Liver (tissue), 9 donors: Measurements from ENCODE around the gene CNOT4. TPM values are rescaled to one million over a fixed set of nuclear protein-coding genes. Genes with fewer than 3 reads are reported as not detected.

Source experiments
- DNase-seq: peaks from one replicate; pipeline ENCODE4 v3.0.0-alpha.2; 2017; ENCODE audit warnings: low spot score
- H3K27ac ChIP-seq, 2 donors: one replicate each; pipeline ENCODE4 v1.7.0; 2013; ENCODE audit warnings: inconsistent platforms in 2 of 2, low read length in 2 of 2, control low read depth in 1 of 2, low read depth in 1 of 2, mild to moderate bottlenecking in 1 of 2
- H3K27me3 ChIP-seq, 4 donors: one replicate each; pipeline versions ENCODE4 v1.6.1 to v1.7.0; 2013; ENCODE audit warnings: low read length in 3 of 4, inconsistent platforms in 1 of 4, mild to moderate bottlenecking in 1 of 4, moderate library complexity in 1 of 4; ENCODE audit not compliant: control insufficient read depth in 4 of 4, insufficient read depth in 4 of 4
- H3K36me3 ChIP-seq, 4 donors: one replicate each; pipeline versions ENCODE4 v1.6.1 to v1.7.0; 2013; ENCODE audit warnings: low read length in 3 of 4, mild to moderate bottlenecking in 3 of 4, low read depth in 1 of 4, moderate library complexity in 1 of 4; ENCODE audit not compliant: control insufficient read depth in 4 of 4, insufficient read depth in 3 of 4
- H3K4me1 ChIP-seq, 4 donors: one replicate each; pipeline versions ENCODE4 v1.6.1 to v1.7.0; 2013; ENCODE audit warnings: low read length in 3 of 4, mild to moderate bottlenecking in 3 of 4, moderate library complexity in 1 of 4; ENCODE audit not compliant: control insufficient read depth in 4 of 4, insufficient read depth in 4 of 4
- H3K4me3 ChIP-seq, 3 donors: one replicate each; pipeline versions ENCODE4 v1.6.1 to v1.7.0; 2013; ENCODE audit warnings: low read length in 3 of 3, control low read depth in 1 of 3, low read depth in 1 of 3, mild to moderate bottlenecking in 1 of 3
- H3K9ac ChIP-seq, 2 donors: one replicate each; pipeline ENCODE4 v1.7.0; 2013; ENCODE audit warnings: low read length in 2 of 2, mild to moderate bottlenecking in 2 of 2, moderate library complexity in 2 of 2, control low read depth in 1 of 2, low read depth in 1 of 2
- H3K9me3 ChIP-seq, 4 donors: one replicate each; pipeline versions ENCODE4 v1.6.1 to v1.7.0; 2013; ENCODE audit warnings: low read length in 3 of 4; ENCODE audit not compliant: control insufficient read depth in 4 of 4
- ATF3 ChIP-seq: IDR thresholded peaks from 2 replicates; pipeline ENCODE4 v1.6.1; 2016; ENCODE audit warnings: antibody characterized with exemption
- CTCF ChIP-seq: fragments of 150-350 bp; IDR thresholded peaks from 2 replicates; pipeline ENCODE4 v1.5.1; 2017; ENCODE audit warnings: improper control_type of control experiment, low read depth, low read length; ENCODE audit not compliant: missing input control
- EGR1 ChIP-seq, 2 donors: IDR thresholded peaks; 2 replicates each; pipeline ENCODE4 v1.6.1; 2016 to 2018; ENCODE audit warnings: antibody characterized with exemption in 2 of 2, low read depth in 2 of 2
- FOXA1 ChIP-seq: IDR thresholded peaks from 2 replicates; pipeline ENCODE4 v1.6.1; 2016; ENCODE audit warnings: antibody characterized with exemption
- FOXA2 ChIP-seq: IDR thresholded peaks from 2 replicates; pipeline ENCODE4 v1.6.1; 2016; ENCODE audit warnings: antibody characterized with exemption
- GABPA ChIP-seq, 2 donors: IDR thresholded peaks in 1 of 2; conservative IDR thresholded peaks in 1 of 2; 2 replicates each; pipeline ENCODE4 v1.6.1; 2016; ENCODE audit warnings: antibody characterized with exemption in 2 of 2, mild to moderate bottlenecking in 1 of 2, moderate library complexity in 1 of 2
- HNF4A ChIP-seq, 2 donors: conservative IDR thresholded peaks; 2 replicates each; pipeline ENCODE4 v1.6.1; 2016; ENCODE audit warnings: antibody characterized with exemption in 2 of 2, mild to moderate bottlenecking in 2 of 2
- HNF4G ChIP-seq: IDR thresholded peaks from 2 replicates; pipeline ENCODE4 v1.6.1; 2016; ENCODE audit warnings: antibody characterized with exemption
- JUND ChIP-seq, 2 donors: IDR thresholded peaks; 2 replicates each; pipeline ENCODE4 v1.6.1; 2016; ENCODE audit warnings: antibody characterized with exemption in 2 of 2
- MAX ChIP-seq: IDR thresholded peaks from 2 replicates; pipeline ENCODE4 v1.6.1; 2016; ENCODE audit warnings: antibody characterized with exemption
- NR2F2 ChIP-seq: IDR thresholded peaks from 2 replicates; pipeline ENCODE4 v1.6.1; 2016; ENCODE audit warnings: antibody characterized with exemption
- RAD21 ChIP-seq, 2 donors: IDR thresholded peaks; 2 replicates each; pipeline ENCODE4 v1.6.1; 2016; ENCODE audit warnings: antibody characterized with exemption in 2 of 2, mild to moderate bottlenecking in 2 of 2
- REST ChIP-seq: IDR thresholded peaks from 2 replicates; pipeline ENCODE4 v1.6.1; 2016; ENCODE audit warnings: antibody characterized with exemption, mild to moderate bottlenecking
- RXRA ChIP-seq, 2 donors: IDR thresholded peaks; 2 replicates each; pipeline ENCODE4 v1.6.1; 2017 to 2018; ENCODE audit warnings: antibody characterized with exemption in 2 of 2, mild to moderate bottlenecking in 1 of 2
- SP1 ChIP-seq: IDR thresholded peaks from 2 replicates; pipeline ENCODE4 v1.6.1; 2018; ENCODE audit warnings: antibody characterized with exemption, mild to moderate bottlenecking
- TAF1 ChIP-seq: conservative IDR thresholded peaks from 2 replicates; pipeline ENCODE4 v1.6.1; 2016; ENCODE audit warnings: antibody characterized with exemption, mild to moderate bottlenecking
- YY1 ChIP-seq: IDR thresholded peaks from 2 replicates; pipeline ENCODE4 v1.6.1; 2016; ENCODE audit warnings: antibody characterized with exemption, mild to moderate bottlenecking
- ZBTB33 ChIP-seq: IDR thresholded peaks from 2 replicates; pipeline ENCODE4 v1.6.1; 2016; ENCODE audit warnings: antibody characterized with exemption
- WGBS: extraction: QIAGEN DNeasy Blood & Tissue Kit; methylation state at CpG from one replicate; pipeline ENCODE4 v1.1.7; 2013; 5-methylcytosine and 5-hydroxymethylcytosine counted together
- polyA plus RNA-seq, 2 donors: library from polyadenylated mRNA; stranded (reverse) in 1 of 2; unstranded in 1 of 2; fragments of 200-250 nt in 1 of 2; fragments of >200 nt in 1 of 2; fragmentation: Nextera tagmentation in 1 of 2; extraction: Ambion mirVana in 1 of 2; gene quantifications; one replicate each; pipeline versions ENCODE4 v1.2.1 to v1.2.3, GENCODE V29; 2013 to 2015
- total RNA-seq, 2 donors: library from RNA; depleted of rRNA; stranded (reverse); fragments of >200 nt; gene quantifications; one replicate each; pipeline ENCODE4 v1.2.3, GENCODE V29; 2014
- donor health status: healthy.
- donor health status: healthy.
- donor health status: healthy.
- donor health status: healthy.
- donor health status: healthy.

The CNOT4 gene
- total and polyA plus RNA-seq, 4 donors = 3.7 to 11.1 (median 8.6) TPM

- DNase-seq = peak; percentile 60
- peak overlapping the region; percentile 77 to 98 (median 90) for H3K4me3 ChIP-seq
- peaks cover 1 to 15% (median 9%) of the 10 kb centered on the region in 4 donors for H3K4me1 ChIP-seq
- H3K36me3 ChIP-seq = no peaks in the 10 kb centered on the region
- peak overlapping the region; percentile 92 to 93 for H3K27ac ChIP-seq
- H3K9ac ChIP-seq = peak overlapping the region; percentile 61 to 85
- TF ChIP-seq YY1 (no peak), RAD21 (IDR thresholded peaks at IDR 0.05) (peak; percentile 73 to 76), HNF4G (no peak), MAX (no peak), ATF3 (no peak), CTCF (peak; percentile 46), FOXA1 (no peak)
- WGBS = under 1% methylated on average over 16 of the region's 16 CpGs
- no peaks in the 10 kb centered on the region for H3K9me3 ChIP-seq
- H3K27me3 ChIP-seq = no peaks in the 10 kb centered on the region
Observed at GRCh38 chr7:135558337-135558767, 48.5 kb upstream of the CNOT4 start.

GRCh38 chr7:135557455-135558336 lies 47.8 kb upstream of the CNOT4 start, which contains the start of gene NUP205:
Gene NUP205 (plus strand): TSS chr7:135557917. CDS start chr7:135557945, 28 bp downstream.
- H3K4me1 ChIP-seq = peaks cover 1 to 15% (median 9%) of the 10 kb centered on the region in 4 donors
- peak within 1 kb of the TSS; percentile 77 to 98 (median 90) for H3K4me3 ChIP-seq
- no peaks in the 10 kb centered on the region for H3K9me3 ChIP-seq
- peak within 1 kb of the TSS; percentile 92 to 93 for H3K27ac ChIP-seq
- peak within 1 kb of the TSS; percentile 61 to 85 for H3K9ac ChIP-seq
- peak; percentile 86 for DNase-seq
- TF ChIP-seq RAD21 (IDR thresholded peaks at IDR 0.05) (peak; percentile 36 to 56), REST (peak; percentile 63), JUND (IDR thresholded peaks at IDR 0.05) (no peak), NR2F2 (no peak), YY1 (peak; percentile 99), GABPA (IDR thresholded peaks at IDR 0.05 in 1 of 2, conservative IDR thresholded peaks at IDR 0.05 in 1 of 2) (peak in 1 of 2 donors; percentile 50), HNF4G (no peak), HNF4A (conservative IDR thresholded peaks at IDR 0.05) (peak in 1 of 2 donors; percentile 9), TAF1 (peak; percentile 51), MAX (peak; percentile 95), RXRA (IDR thresholded peaks at IDR 0.05) (peak; percentile 32 to 47), CTCF (no peak), ZBTB33 (peak; percentile 36), FOXA2 (no peak), EGR1 (IDR thresholded peaks at IDR 0.05; ENCODE audit: low read depth in 2 of 2) (peak in 1 of 2 donors; percentile 34), FOXA1 (no peak), SP1 (peak; percentile 47), ATF3 (no peak)
- no peaks in the 10 kb centered on the region for H3K27me3 ChIP-seq
- no peaks in the 10 kb centered on the region for H3K36me3 ChIP-seq
- WGBS = 2% methylated on average over 38 of the region's 38 CpGs
